SK-N-SH treated with all-trans-retinoic acid at 6 μM for 48 hours (cell line): ENCODE data around the gene TBCD.

Experiments used
- CSDC2 ChIP-seq: fragments of 250-450 bp; sonication (Bioruptor Pico); IDR thresholded peaks from 2 replicates; pipeline ENCODE4 v1.5.0; 2020; ENCODE audit warnings: mild to moderate bottlenecking, moderate library complexity
- GLIS3 ChIP-seq: fragments of 250-450 bp; sonication (Bioruptor Pico); IDR thresholded peaks from 2 replicates; pipeline ENCODE4 v1.5.0; 2020; ENCODE audit warnings: mild to moderate bottlenecking, moderate library complexity
- ISL1 ChIP-seq: fragments of 250-450 bp; sonication (Bioruptor Pico); IDR thresholded peaks from 2 replicates; pipeline ENCODE4 v2.1.2; 2022; ENCODE audit warnings: mild to moderate bottlenecking, moderate library complexity
- OSR1 ChIP-seq: fragments of 250-450 bp; sonication (Bioruptor Pico); IDR thresholded peaks from 2 replicates; pipeline ENCODE4 v1.8.0; 2022; ENCODE audit warnings: moderate library complexity, mild to moderate bottlenecking, inconsistent platforms
- TCF4 ChIP-seq: fragments of 250-450 bp; sonication (Bioruptor Pico); IDR thresholded peaks from 2 replicates; pipeline ENCODE4 v1.8.0; 2021; ENCODE audit warnings: mild to moderate bottlenecking, moderate library complexity, borderline replicate concordance
- ZNF70 ChIP-seq: fragments of 450-650 bp; formaldehyde crosslinking; IDR thresholded peaks from 2 replicates; pipeline ENCODE4 v1.5.0; 2020; ENCODE audit warnings: mild to moderate bottlenecking, moderate library complexity
- TF ChIP-seq, protein P1 (sequence below): fragments of 250-450 bp; sonication (Bioruptor Pico); IDR thresholded peaks from 2 replicates; pipeline ENCODE4 v1.5.0; 2020; ENCODE audit warnings: mild to moderate bottlenecking, moderate library complexity
- TF ChIP-seq, protein P2 (sequence below): fragments of 250-450 bp; sonication (Bioruptor Pico); IDR thresholded peaks from 2 replicates; pipeline ENCODE4 v1.5.1; 2021; ENCODE audit warnings: mild to moderate bottlenecking, moderate library complexity
- TF ChIP-seq, protein P3 (sequence below): fragments of 250-450 bp; sonication (Bioruptor Pico); IDR thresholded peaks from 2 replicates; pipeline ENCODE4 v1.8.0; 2020; ENCODE audit warnings: mild to moderate bottlenecking, moderate library complexity, borderline replicate concordance

DNA sequence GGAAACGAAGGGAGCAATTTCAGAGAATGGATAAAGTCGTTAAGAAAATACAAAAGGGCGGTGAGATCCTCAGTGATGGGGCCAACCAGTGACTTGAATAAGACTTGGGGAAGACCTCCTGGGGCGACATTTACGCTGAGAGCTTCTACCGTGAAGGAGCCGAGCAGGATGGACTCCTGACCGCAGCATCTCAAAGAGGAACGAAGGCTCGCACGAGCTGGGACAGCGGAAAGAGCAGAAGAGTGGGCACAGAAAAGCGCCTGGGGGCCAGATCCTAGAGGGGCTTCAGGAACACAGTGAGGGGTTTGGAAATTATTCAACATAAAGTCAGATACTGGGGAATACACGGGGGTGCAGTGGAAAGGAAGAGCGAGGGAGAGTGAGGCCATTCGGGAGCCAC lies 70.4 kb downstream of the TBCD start:
- TF ChIP-seq TCF4 (no peak), OSR1 (CRISPR knock-in tag) (no peak), CSDC2 (CRISPR knock-in tag) (no peak), GLIS3 (CRISPR knock-in tag) (no peak), ZNF70 (CRISPR knock-in tag) (no peak), ISL1 (no peak)
- TF ChIP-seq, protein P1, sequence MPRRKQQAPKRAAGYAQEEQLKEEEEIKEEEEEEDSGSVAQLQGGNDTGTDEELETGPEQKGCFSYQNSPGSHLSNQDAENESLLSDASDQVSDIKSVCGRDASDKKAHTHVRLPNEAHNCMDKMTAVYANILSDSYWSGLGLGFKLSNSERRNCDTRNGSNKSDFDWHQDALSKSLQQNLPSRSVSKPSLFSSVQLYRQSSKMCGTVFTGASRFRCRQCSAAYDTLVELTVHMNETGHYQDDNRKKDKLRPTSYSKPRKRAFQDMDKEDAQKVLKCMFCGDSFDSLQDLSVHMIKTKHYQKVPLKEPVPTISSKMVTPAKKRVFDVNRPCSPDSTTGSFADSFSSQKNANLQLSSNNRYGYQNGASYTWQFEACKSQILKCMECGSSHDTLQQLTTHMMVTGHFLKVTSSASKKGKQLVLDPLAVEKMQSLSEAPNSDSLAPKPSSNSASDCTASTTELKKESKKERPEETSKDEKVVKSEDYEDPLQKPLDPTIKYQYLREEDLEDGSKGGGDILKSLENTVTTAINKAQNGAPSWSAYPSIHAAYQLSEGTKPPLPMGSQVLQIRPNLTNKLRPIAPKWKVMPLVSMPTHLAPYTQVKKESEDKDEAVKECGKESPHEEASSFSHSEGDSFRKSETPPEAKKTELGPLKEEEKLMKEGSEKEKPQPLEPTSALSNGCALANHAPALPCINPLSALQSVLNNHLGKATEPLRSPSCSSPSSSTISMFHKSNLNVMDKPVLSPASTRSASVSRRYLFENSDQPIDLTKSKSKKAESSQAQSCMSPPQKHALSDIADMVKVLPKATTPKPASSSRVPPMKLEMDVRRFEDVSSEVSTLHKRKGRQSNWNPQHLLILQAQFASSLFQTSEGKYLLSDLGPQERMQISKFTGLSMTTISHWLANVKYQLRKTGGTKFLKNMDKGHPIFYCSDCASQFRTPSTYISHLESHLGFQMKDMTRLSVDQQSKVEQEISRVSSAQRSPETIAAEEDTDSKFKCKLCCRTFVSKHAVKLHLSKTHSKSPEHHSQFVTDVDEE (CRISPR knock-in tag), result no peak
- TF ChIP-seq, protein P2, sequence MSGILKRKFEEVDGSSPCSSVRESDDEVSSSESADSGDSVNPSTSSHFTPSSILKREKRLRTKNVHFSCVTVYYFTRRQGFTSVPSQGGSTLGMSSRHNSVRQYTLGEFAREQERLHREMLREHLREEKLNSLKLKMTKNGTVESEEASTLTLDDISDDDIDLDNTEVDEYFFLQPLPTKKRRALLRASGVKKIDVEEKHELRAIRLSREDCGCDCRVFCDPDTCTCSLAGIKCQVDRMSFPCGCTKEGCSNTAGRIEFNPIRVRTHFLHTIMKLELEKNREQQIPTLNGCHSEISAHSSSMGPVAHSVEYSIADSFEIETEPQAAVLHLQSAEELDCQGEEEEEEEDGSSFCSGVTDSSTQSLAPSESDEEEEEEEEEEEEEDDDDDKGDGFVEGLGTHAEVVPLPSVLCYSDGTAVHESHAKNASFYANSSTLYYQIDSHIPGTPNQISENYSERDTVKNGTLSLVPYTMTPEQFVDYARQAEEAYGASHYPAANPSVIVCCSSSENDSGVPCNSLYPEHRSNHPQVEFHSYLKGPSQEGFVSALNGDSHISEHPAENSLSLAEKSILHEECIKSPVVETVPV (CRISPR knock-in tag), result no peak
- TF ChIP-seq, protein P3, sequence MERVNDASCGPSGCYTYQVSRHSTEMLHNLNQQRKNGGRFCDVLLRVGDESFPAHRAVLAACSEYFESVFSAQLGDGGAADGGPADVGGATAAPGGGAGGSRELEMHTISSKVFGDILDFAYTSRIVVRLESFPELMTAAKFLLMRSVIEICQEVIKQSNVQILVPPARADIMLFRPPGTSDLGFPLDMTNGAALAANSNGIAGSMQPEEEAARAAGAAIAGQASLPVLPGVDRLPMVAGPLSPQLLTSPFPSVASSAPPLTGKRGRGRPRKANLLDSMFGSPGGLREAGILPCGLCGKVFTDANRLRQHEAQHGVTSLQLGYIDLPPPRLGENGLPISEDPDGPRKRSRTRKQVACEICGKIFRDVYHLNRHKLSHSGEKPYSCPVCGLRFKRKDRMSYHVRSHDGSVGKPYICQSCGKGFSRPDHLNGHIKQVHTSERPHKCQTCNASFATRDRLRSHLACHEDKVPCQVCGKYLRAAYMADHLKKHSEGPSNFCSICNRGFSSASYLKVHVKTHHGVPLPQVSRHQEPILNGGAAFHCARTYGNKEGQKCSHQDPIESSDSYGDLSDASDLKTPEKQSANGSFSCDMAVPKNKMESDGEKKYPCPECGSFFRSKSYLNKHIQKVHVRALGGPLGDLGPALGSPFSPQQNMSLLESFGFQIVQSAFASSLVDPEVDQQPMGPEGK (CRISPR knock-in tag), result no peak
